Fibroblast of villous mesenchyme (primary cell): Measurements from ENCODE around the gene DDX6. TPM values are rescaled to one million over a fixed set of nuclear protein-coding genes. Genes with fewer than 3 reads are reported as not detected.
"Not testable (repeated sequence)": the region's sequence is repeated elsewhere in the genome, so short reads cannot be mapped to it uniquely, and the experiment has no call there.

ENCODE experiments used
- DNase-seq: peaks from one replicate; pipeline ENCODE4 v3.0.0-alpha.2; 2010; ENCODE audit warnings: low read depth
- H3K4me3 ChIP-seq: 2 replicates; pipeline ENCODE4 v1.5.1; 2011; ENCODE audit warnings: low read depth, mild to moderate bottlenecking, low read length
- CTCF ChIP-seq: IDR thresholded peaks from 2 replicates; pipeline ENCODE4 v1.5.1; 2012; ENCODE audit warnings: low read depth, mild to moderate bottlenecking, low read length; ENCODE audit not compliant: insufficient read depth
- total RNA-seq: library from RNA; depleted of rRNA; stranded (reverse); fragments of >200 nt; gene quantifications from 2 replicates; pipeline ENCODE4 v1.2.3, GENCODE V29; 2012

Gene DDX6
- total RNA-seq, 1 donor, result 132 TPM

- DNase-seq, result peak; percentile 13
- H3K4me3 ChIP-seq, result no peak overlapping the region
These were observed 50.1 kb downstream of the DDX6 start for GRCh38 chr11:118740892-118741291.

GRCh38 chr11:118735203-118735602 is 55.8 kb downstream of the DDX6 start:
- TF ChIP-seq CTCF, result no peak
- no peak overlapping the region for H3K4me3 ChIP-seq
- DNase-seq, result no peak

More at GRCh38 chr11:118740892-118741291, 50.1 kb downstream of the DDX6 start:
- no peak for TF ChIP-seq CTCF

GRCh38 chr11:118734031-118734430 is 56.9 kb downstream of the DDX6 start:
- no peak overlapping the region for H3K4me3 ChIP-seq
- TF ChIP-seq CTCF, result no peak
- no peak for DNase-seq

GRCh38 chr11:118729753-118730152 is 61.2 kb downstream of the DDX6 start:
- not testable (repeated sequence) for DNase-seq, H3K4me3 ChIP-seq

- not testable (repeated sequence) for DNase-seq
These were observed 62.9 kb downstream of the DDX6 start for GRCh38 chr11:118728112-118728511.

GRCh38 chr11:118727721-118728066 is 63.3 kb downstream of the DDX6 start:
- not testable (repeated sequence) for DNase-seq, H3K4me3 ChIP-seq

More at GRCh38 chr11:118728112-118728511, 62.9 kb downstream of the DDX6 start:
- not testable (repeated sequence) for H3K4me3 ChIP-seq

GRCh38 chr11:118727001-118727720 is 63.8 kb downstream of the DDX6 start:
- not testable (repeated sequence) for DNase-seq, H3K4me3 ChIP-seq

GRCh38 chr11:118721478-118722015 is 69.4 kb downstream of the DDX6 start:
- not testable (repeated sequence) for H3K4me3 ChIP-seq, DNase-seq

GRCh38 chr11:118720740-118721139 is 70.2 kb downstream of the DDX6 start:
- H3K4me3 ChIP-seq, DNase-seq: not testable (repeated sequence)

- H3K4me3 ChIP-seq, DNase-seq: not testable (repeated sequence)
These were observed 70.9 kb downstream of the DDX6 start for GRCh38 chr11:118720078-118720477.

GRCh38 chr11:118718562-118718961 is 72.4 kb downstream of the DDX6 start:
- not testable (repeated sequence) for DNase-seq, H3K4me3 ChIP-seq

GRCh38 chr11:118717733-118718132 is 73.2 kb downstream of the DDX6 start:
- DNase-seq, H3K4me3 ChIP-seq: not testable (repeated sequence)

GRCh38 chr11:118717221-118717620 is 73.7 kb downstream of the DDX6 start:
- not testable (repeated sequence) for H3K4me3 ChIP-seq, DNase-seq
